ENCODE results near the gene DOK6.
"Not testable (repeated sequence)": the region's sequence is repeated elsewhere in the genome, so short reads cannot be mapped to it uniquely, and the experiment has no call there.

The DOK6 gene

DNA sequence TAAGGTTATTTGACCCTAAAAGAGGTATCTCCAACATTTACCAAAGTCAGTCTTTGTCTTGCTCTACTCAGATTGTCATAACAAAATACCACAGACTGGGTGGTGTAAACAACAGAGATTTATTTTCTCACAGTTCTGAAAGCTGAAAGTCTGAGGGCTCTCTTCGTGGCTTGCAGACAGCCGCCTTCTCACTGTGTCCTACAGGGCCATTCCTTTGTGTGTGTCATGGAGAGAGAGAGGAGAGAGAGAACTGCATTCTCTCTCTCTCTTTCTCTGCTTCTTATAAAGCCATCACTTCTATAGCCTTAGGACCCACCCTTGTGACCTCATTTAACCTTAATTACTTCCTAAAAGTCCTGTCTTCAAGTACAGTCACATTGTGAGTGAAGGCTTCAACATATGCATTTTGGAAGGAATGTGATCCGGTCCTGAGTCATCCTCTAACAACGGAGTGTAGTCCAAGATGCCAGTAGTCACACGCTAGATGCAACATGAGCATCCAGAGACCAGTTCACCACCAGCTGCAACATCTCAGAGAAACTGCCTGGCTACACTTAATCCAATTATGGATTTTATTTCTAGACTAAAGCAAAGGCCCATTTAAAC lies 416.8 kb downstream of the DOK6 start:
- TF ChIP-seq CTCF (IDR thresholded peaks at IDR 0.05; ENCODE audit: low read depth, low read length, missing control alignments): no peak
- DNase-seq (ENCODE audit: extremely low read depth, low read depth): peak; percentile 29
- H3K4me3 ChIP-seq (replicated peaks; ENCODE audit: low read depth, low read length): no peak overlapping the region

- TF ChIP-seq CTCF (IDR thresholded peaks at IDR 0.05; ENCODE audit: low read depth, low read length, missing control alignments): no peak
- no peak overlapping the region for H3K4me3 ChIP-seq (replicated peaks; ENCODE audit: low read depth, low read length)
These were observed 418.8 kb downstream of the DOK6 start for GRCh38 chr18:69819460-69819859.

DNA sequence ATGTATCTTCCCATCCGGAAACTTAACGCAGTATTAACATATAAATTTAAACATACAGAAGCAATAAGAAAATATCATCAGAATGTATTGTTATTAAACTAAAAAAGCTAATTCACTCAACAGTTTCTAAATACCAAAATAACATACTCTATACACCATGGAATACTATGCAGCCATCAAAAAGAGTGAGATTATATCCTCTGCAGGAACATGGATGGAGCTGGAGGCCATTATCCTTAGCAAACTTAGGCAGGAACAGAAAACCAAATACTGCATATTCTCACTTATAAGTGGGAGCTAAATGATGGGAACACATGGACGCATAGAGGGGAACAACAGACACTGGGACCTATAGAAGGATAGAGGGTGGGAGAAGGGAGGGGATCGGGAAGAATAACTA lies 419.9 kb downstream of the DOK6 start:
- TF ChIP-seq CTCF (IDR thresholded peaks at IDR 0.05; ENCODE audit: low read depth, low read length, missing control alignments): no peak
- no peak for DNase-seq (ENCODE audit: extremely low read depth, low read depth)
- H3K4me3 ChIP-seq (replicated peaks; ENCODE audit: low read depth, low read length): no peak overlapping the region

More at GRCh38 chr18:69819460-69819859, 418.8 kb downstream of the DOK6 start:
- no peak for DNase-seq (ENCODE audit: extremely low read depth, low read depth)

GRCh38 chr18:69830189-69830588 lies 429.5 kb downstream of the DOK6 start:
- no peak overlapping the region for H3K4me3 ChIP-seq (replicated peaks; ENCODE audit: low read depth, low read length)
- no peak for TF ChIP-seq CTCF (IDR thresholded peaks at IDR 0.05; ENCODE audit: low read depth, low read length, missing control alignments)
- DNase-seq (ENCODE audit: extremely low read depth, low read depth): no peak

- H3K4me3 ChIP-seq (replicated peaks; ENCODE audit: low read depth, low read length); DNase-seq (ENCODE audit: extremely low read depth, low read depth): not testable (repeated sequence)
These were observed 434.3 kb downstream of the DOK6 start for GRCh38 chr18:69834980-69835379.

GRCh38 chr18:69838003-69838402 lies 437.3 kb downstream of the DOK6 start:
- TF ChIP-seq CTCF (IDR thresholded peaks at IDR 0.05; ENCODE audit: low read depth, low read length, missing control alignments): no peak
- no peak for DNase-seq (ENCODE audit: extremely low read depth, low read depth)
- no peak overlapping the region for H3K4me3 ChIP-seq (replicated peaks; ENCODE audit: low read depth, low read length)

GRCh38 chr18:69838620-69839411 lies 438.1 kb downstream of the DOK6 start:
- TF ChIP-seq CTCF (IDR thresholded peaks at IDR 0.05; ENCODE audit: low read depth, low read length, missing control alignments): no peak
- DNase-seq (ENCODE audit: extremely low read depth, low read depth): peak; percentile 11
- H3K4me3 ChIP-seq (replicated peaks; ENCODE audit: low read depth, low read length): no peak overlapping the region

Data from HFF-Myc (cell line).